Activated naive CD4-positive, alpha-beta T cell treated with anti-CD3 and anti-CD28 coated beads, Interleukin-2, amount 50 U/mL, for 16 hours (primary cell): Measurements from ENCODE around the gene SYNJ2.

Experiments used
- DNase-seq: peaks from one replicate; pipeline ENCODE4 v3.0.0-alpha.2; 2020

The SYNJ2 gene

GRCh38 chr6:158064725-158065251, 83.1 kb downstream of the SYNJ2 start:
- no peak for DNase-seq

GRCh38 chr6:158066136-158066781, 84.6 kb downstream of the SYNJ2 start:
- no peak for DNase-seq

- no peak for DNase-seq
These were observed 85.9 kb downstream of the SYNJ2 start for GRCh38 chr6:158067436-158068015.

- no peak for DNase-seq
These were observed 86.7 kb downstream of the SYNJ2 start for GRCh38 chr6:158068156-158068892.

GRCh38 chr6:158068893-158069799, 87.5 kb downstream of the SYNJ2 start:
- no peak for DNase-seq

GRCh38 chr6:158069800-158070195, 88.1 kb downstream of the SYNJ2 start:
- DNase-seq: no peak

- no peak for DNase-seq
These were observed 88.8 kb downstream of the SYNJ2 start for GRCh38 chr6:158070513-158070912.

GRCh38 chr6:158071121-158072082, 89.7 kb downstream of the SYNJ2 start:
- DNase-seq: no peak

- DNase-seq: peak; percentile 68
These were observed 90.5 kb downstream of the SYNJ2 start for GRCh38 chr6:158072083-158072721.

GRCh38 chr6:158073776-158074175, 92.1 kb downstream of the SYNJ2 start:
- DNase-seq: no peak

GRCh38 chr6:158076548-158076947, 94.9 kb downstream of the SYNJ2 start:
- no peak for DNase-seq

- DNase-seq: no peak
These were observed 96.0 kb downstream of the SYNJ2 start for GRCh38 chr6:158077676-158078075.

GRCh38 chr6:158078320-158078719, 96.7 kb downstream of the SYNJ2 start:
- no peak for DNase-seq

- DNase-seq: no peak
These were observed 99.4 kb downstream of the SYNJ2 start for GRCh38 chr6:158080849-158081656.

GRCh38 chr6:158081657-158081935, 99.9 kb downstream of the SYNJ2 start:
- no peak for DNase-seq

GRCh38 chr6:158083455-158084325, 102.0 kb downstream of the SYNJ2 start:
- DNase-seq: no peak

- no peak for DNase-seq
These were observed 103.8 kb downstream of the SYNJ2 start for GRCh38 chr6:158085261-158086053.

- no peak for DNase-seq
These were observed 104.4 kb downstream of the SYNJ2 start for GRCh38 chr6:158086054-158086503.
